Measurements from ENCODE around the gene SFMBT1.

DNA sequence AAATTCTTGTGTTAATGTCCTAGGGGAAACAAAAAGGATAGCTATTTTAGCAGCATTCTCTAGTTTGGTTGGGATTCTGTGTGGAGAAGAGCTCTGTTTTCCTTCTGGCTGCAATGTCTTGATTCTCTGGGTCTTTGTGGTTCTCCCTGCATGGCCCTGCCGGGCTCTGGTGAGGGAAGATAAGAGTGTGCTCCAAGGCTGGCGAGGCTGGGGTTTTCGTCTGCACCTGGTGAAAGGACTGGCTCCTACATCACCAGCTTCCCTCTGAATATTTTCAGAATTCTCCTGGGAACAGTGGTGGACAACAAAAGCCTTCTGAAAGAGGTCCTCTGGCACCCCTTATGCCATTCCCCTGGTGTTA is 38.1 kb upstream of the SFMBT1 start:
- TF ChIP-seq, protein P1, sequence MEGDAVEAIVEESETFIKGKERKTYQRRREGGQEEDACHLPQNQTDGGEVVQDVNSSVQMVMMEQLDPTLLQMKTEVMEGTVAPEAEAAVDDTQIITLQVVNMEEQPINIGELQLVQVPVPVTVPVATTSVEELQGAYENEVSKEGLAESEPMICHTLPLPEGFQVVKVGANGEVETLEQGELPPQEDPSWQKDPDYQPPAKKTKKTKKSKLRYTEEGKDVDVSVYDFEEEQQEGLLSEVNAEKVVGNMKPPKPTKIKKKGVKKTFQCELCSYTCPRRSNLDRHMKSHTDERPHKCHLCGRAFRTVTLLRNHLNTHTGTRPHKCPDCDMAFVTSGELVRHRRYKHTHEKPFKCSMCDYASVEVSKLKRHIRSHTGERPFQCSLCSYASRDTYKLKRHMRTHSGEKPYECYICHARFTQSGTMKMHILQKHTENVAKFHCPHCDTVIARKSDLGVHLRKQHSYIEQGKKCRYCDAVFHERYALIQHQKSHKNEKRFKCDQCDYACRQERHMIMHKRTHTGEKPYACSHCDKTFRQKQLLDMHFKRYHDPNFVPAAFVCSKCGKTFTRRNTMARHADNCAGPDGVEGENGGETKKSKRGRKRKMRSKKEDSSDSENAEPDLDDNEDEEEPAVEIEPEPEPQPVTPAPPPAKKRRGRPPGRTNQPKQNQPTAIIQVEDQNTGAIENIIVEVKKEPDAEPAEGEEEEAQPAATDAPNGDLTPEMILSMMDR (conservative IDR thresholded peaks at IDR 0.05; ENCODE audit: low read length), result no peak
- TF ChIP-seq EZH2phosphoT487 (IDR thresholded peaks at IDR 0.05; ENCODE audit: borderline replicate concordance), result no peak
